ENCODE results near the gene CCDC179.
A peak's percentile ranks its signal among the peaks of the same experiment; 100 is the strongest.

Gene CCDC179

DNA sequence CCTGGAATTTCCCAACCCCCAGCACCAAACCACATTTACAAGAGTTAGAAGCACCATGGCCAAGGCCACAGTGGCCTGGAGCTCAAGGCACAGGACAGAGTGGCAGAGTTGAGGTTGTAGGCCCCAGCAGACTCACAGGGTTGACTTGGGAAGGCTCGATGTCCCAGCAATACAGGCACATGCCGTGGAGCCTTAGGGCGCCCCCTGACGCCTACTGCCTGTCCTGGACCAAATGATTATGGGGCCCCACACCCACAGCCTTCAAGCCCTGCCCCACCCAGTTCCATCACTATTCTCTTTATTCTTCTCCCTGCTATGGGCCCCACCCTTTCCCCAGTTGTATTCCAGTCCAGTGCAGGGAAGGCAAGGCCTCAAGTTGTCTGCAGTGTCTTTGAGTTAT lies at the start of gene CCDC179:
CCDC179 (minus strand) TSS at position 234 of the 400 bp plus-strand sequence; CDS start at position 181, 53 bp downstream.
- no peak for DNase-seq

DNA sequence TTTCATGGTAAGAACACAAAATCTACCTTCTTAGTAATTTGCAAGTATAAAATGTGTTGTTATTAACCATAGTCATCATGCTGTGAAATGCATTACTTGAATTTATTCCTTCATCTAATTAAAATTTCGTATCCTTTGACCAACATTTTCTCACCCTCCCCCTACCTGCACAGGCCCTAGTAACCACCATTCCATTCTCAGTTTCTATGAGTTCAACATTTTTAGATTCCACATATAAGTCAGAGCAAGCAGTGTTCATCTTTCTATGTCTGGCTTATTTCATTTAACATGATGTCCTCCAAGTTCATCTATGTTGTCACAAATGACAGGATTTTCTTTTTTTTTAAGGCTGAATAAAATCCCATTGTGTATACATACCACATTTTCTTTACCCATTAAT lies 43.5 kb upstream of the CCDC179 start:
- no peak for DNase-seq

GRCh38 chr11:22901603-22902002 lies 41.3 kb upstream of the CCDC179 start:
- no peak for DNase-seq

DNA sequence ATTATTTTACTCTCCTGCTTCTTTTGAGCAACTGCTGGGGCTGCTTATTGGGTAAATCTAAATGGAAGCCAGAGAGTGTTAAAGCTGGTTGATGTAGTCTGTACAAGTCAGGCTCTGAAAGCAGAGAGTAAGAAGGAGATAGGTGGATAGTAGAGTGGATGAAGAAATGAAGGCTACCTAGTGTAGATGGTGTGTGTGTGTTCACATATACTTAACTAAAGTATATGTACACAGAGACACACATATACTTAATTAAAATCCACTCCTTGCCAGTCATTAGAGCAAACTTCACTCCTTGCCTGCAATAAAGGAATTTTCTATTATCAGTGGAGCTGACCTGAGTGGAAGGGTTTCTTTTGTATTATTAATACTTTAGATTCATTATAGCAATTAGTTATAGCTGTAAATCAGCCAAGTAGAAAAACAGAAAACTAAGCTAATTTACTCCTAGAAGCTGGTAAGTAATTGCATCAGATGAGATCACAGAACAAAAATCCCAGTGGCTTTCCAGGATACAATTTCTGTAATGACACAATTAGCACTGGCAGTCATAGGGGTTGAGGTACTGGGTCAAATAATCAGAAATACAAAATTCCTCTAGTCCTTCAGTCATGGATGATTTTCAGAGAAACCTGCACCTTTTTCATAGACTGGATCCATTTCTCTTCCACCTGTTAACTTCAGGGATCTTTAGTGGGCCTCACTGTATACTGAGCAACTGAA lies 40.7 kb upstream of the CCDC179 start:
- no peak for DNase-seq

- no peak for DNase-seq
These were observed 37.8 kb upstream of the CCDC179 start for GRCh38 chr11:22898036-22898435.

DNA sequence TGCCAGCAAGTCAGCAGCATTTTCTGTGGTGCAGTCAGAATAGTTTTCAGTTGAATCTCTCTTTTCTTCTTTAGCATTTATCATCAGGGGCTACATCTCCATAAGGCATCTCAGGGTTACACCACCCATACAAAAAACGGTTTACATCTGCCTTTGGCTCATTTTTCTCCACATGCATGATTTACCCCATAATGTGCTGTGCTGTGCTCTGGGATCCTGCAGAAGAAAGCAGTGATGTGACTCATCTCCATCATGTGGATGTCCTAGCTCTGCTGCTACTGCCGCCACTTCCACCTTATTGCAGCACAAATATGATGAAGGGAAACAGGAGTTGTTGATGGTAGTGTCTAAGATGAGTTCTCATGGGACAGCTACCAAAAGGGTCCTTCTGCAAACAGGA lies 30.0 kb upstream of the CCDC179 start:
- no peak for DNase-seq

DNA sequence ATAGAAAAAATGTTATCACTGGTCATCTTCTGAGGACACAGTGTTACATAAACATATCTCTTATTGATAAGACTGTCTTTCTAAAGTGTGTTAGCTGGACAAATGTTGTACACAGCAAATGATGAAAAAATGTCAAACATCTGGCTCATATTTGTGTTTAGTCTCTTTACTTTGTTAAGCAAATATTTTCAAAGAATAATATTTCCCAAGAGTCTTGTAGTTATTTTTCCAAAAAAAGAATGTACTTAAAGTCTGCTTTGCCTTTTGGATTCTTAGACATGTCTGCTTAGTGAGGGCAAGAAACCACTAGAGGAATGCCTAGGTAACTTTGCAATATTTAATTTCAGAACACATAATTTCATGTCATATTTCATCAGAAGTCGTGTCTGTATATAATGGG lies 23.9 kb upstream of the CCDC179 start:
- no peak for DNase-seq

GRCh38 chr11:22879630-22880029 lies 19.4 kb upstream of the CCDC179 start:
- no peak for DNase-seq

GRCh38 chr11:22878604-22879003 lies 18.3 kb upstream of the CCDC179 start:
- no peak for DNase-seq

- DNase-seq: no peak
These were observed 17.8 kb upstream of the CCDC179 start for GRCh38 chr11:22878039-22878438.

DNA sequence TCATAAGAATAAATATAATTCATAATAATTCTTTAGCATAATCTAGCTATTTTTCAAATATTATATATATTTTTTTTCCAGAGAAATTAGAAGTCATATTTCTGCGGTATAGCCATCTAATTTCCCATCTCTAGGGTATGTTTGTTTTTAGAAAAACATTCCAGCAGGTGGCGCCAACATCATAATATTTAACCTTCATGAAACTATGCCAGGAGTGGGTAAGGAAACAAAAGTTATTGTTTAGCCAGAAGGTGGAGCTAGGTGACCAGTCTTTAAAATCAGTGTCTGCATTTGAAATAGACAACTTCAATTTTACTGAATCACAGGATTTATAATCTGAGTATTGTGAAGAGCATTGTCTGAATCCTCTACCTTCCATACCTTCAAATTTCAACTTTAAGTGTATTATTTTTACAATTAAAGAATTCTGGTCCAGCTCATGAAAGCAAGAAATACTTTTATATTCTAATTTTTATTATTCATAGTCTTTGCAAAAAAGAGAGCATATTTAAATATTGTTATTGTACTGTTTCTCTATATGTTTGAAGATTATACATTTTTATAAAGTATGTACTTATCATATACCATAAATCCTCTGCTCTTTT lies 15.7 kb upstream of the CCDC179 start:
- peak; percentile 78 for DNase-seq

DNA sequence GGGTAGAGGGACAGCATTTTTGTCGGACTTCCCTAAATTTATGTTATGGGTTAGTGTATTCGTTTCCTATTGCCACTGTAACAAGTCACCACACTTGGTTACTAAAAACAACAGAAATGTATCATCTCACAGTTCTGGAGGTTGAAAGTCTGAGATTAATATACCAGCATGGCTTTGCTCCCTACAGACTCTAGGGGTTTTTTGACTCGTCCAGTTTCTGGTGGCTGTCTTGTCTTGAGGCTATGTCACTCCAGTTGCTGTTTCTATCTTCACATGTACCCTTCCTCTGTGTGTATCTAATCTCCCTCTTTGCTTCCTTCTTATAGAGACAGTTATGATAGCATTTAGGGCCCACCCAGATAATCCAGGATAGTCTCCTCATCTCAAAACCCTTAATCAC lies 9.1 kb upstream of the CCDC179 start:
- DNase-seq: no peak

DNA sequence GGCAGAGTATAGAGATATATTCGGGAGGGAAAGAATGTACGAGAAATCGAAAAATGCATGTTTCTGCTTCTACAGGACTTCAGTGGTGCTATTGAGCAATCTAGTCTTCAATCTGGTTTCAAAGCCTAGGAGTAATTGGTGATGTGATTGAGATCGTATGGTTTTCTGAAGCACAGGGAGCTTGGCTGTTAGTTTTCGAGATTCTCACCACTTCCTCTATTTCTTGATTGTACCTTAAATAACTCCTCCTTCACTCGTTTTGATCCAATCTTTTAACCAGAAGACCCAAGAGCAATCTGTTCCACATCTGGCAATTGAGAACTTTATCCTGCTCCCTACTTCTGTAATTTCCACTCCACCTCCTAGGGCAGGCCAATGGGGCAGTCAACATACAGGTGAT lies 518 bp downstream of the CCDC179 start:
- no peak for DNase-seq

DNA sequence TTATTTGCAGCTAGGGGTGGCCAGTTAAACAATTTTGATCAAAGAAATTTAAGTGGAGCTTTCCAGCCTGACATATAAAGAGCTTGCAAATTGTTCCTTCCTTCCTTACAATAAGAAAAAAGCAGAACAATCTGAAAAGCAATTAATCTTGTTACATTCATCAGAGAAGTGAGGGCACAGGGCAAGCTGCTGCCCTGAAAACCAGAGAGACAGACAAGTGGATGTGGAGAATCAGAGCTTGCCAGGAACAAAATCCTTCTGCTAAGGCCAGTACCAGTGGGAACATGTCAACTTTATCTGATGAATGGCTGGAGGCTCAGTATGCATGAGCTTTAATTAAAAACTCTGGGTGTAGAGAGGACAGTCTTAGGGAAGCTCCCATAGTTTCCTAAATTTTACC lies 8.8 kb downstream of the CCDC179 start:
- DNase-seq: no peak

DNA sequence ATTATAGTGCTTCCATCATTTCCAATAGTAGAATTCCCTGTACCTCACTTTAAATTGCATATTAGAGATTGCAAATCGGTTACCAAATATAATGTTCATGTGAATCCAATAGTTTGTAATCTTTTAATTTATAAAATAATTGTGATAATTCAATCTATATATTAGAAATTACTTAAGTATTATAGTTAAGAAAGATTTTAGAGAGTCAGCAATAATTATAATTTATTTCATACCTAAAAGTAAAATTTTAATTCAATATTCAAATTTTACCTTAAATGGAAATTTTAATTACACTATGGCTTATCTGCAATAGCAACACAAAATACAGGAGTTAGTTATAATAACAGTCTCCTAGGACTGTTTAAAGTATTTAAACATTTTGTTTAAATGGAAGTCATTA lies 13.5 kb downstream of the CCDC179 start:
- no peak for DNase-seq

DNA sequence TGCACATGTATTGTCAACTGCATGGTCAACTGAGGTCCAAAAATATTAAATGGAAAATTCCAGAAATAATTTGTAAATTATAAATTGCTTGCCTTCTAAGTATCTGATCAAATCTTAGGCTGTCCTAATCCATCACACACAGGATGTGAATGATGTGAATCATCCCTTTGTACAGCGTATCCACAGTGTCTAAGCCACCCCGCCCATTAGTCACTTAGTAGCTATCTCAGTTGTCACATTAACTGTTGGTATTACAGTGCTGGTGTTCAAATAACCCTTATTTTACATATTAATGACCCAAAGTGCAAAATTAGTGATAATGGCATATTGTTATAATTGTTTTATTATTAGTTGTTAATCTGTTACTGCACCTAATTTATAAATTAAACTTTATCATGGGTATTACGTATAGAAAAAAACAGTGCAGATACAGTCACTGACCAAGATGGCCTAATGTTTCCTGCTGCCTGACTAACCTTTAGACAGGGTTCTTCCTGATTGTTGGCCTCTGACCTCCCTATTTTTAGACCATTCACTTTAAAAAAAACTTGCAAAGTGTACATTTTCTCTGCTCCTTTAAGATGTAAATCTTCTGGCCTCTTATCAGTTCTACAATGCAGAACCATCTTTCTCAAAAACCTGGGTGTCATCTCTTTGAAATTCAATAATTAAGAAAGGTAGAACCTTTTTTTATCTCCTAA lies 27.8 kb downstream of the CCDC179 start:
- no peak for DNase-seq

GRCh38 chr11:22830082-22830414 lies 30.2 kb downstream of the CCDC179 start:
- no peak for DNase-seq

GRCh38 chr11:22829231-22830081 lies 30.8 kb downstream of the CCDC179 start, which contains the start of gene SVIP:
Gene SVIP (minus strand): TSS chr11:22829801. CDS start chr11:22829748, 53 bp downstream.
- DNase-seq: peak; percentile 86

- peak; percentile 19 for DNase-seq
These were observed 31.9 kb downstream of the CCDC179 start for GRCh38 chr11:22828373-22828772.

DNA sequence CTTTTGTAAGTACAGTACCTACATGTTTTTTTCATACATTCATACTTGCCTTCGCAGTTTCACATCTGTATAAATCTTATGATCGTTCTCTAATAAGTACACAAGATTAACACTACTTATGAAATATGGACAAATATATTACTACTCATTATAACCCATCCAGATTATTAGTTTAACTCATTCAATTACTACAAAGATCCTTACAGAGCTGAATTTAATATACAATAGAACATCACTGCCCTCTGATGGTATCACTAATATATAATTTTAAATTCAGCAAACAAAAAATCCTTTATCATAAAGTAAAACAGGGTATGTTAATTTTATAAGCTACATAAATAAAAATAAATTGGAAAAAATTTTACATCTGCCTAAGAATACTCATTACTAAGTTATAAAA lies 38.1 kb downstream of the CCDC179 start:
- DNase-seq: no peak

- no peak for DNase-seq
These were observed 50.4 kb downstream of the CCDC179 start for GRCh38 chr11:22809893-22810292.

- DNase-seq: no peak
These were observed 51.6 kb downstream of the CCDC179 start for GRCh38 chr11:22808571-22809197.
